OCI-LY7 (cell line): ENCODE data around the gene AMHR2.

Experiments used
- EZH2phosphoT487 ChIP-seq: fragments of 200-600 bp; sonication (generic); IDR thresholded peaks from 2 replicates; pipeline ENCODE4 v1.6.1; 2018; ENCODE audit warnings: low read depth, borderline replicate concordance, mild to moderate bottlenecking, mixed run types, antibody characterized with exemption, low read length, moderate library complexity, mixed read lengths
- TF ChIP-seq, protein P1 (sequence below): fragments of 200-600 bp; sonication (generic); conservative IDR thresholded peaks from 2 replicates; pipeline ENCODE4 v1.5.1; 2014; ENCODE audit warnings: mild to moderate bottlenecking, antibody characterized with exemption, low read length, moderate library complexity, mixed read lengths

GRCh38 chr12:53472056-53472582 lies 48.5 kb downstream of the AMHR2 start:
- TF ChIP-seq, protein P1, sequence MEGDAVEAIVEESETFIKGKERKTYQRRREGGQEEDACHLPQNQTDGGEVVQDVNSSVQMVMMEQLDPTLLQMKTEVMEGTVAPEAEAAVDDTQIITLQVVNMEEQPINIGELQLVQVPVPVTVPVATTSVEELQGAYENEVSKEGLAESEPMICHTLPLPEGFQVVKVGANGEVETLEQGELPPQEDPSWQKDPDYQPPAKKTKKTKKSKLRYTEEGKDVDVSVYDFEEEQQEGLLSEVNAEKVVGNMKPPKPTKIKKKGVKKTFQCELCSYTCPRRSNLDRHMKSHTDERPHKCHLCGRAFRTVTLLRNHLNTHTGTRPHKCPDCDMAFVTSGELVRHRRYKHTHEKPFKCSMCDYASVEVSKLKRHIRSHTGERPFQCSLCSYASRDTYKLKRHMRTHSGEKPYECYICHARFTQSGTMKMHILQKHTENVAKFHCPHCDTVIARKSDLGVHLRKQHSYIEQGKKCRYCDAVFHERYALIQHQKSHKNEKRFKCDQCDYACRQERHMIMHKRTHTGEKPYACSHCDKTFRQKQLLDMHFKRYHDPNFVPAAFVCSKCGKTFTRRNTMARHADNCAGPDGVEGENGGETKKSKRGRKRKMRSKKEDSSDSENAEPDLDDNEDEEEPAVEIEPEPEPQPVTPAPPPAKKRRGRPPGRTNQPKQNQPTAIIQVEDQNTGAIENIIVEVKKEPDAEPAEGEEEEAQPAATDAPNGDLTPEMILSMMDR = no peak
- TF ChIP-seq EZH2phosphoT487 = no peak
